Trophoblast cell (in vitro differentiated cells and primary cell): ENCODE results near the gene NFATC1.

Experiments used
- DNase-seq, 2 donors: peaks; one replicate each; pipeline ENCODE4 v3.0.0-alpha.2; 2016
- H2AFZ ChIP-seq: 2 replicates; pipeline ENCODE4 v1.6.1; 2013; ENCODE audit warnings: low read length, moderate library complexity, mild to moderate bottlenecking; ENCODE audit not compliant: insufficient read depth, poor library complexity
- H2AK5ac ChIP-seq: 2 replicates; pipeline ENCODE4 v1.6.1; 2013; ENCODE audit warnings: mild to moderate bottlenecking, low read length
- H2BK120ac ChIP-seq: 2 replicates; pipeline ENCODE4 v1.6.1; 2013; ENCODE audit warnings: low read length, mild to moderate bottlenecking, moderate library complexity; ENCODE audit not compliant: insufficient read depth, poor library complexity
- H2BK12ac ChIP-seq: 2 replicates; pipeline ENCODE4 v1.6.1; 2013; ENCODE audit warnings: mild to moderate bottlenecking, low read length, moderate library complexity
- H2BK5ac ChIP-seq: 2 replicates; pipeline ENCODE4 v1.6.1; 2013; ENCODE audit warnings: low read length, low read depth, moderate library complexity, mild to moderate bottlenecking; ENCODE audit not compliant: poor library complexity
- H3K14ac ChIP-seq: 2 replicates; pipeline ENCODE4 v1.6.1; 2013; ENCODE audit warnings: mild to moderate bottlenecking, low read length
- H3K18ac ChIP-seq: 2 replicates; pipeline ENCODE4 v1.6.1; 2013; ENCODE audit warnings: mild to moderate bottlenecking, low read length
- H3K23ac ChIP-seq: 2 replicates; pipeline ENCODE4 v1.6.1; 2013; ENCODE audit warnings: low read length
- H3K27ac ChIP-seq: 2 replicates; pipeline ENCODE4 v1.5.1; 2013; ENCODE audit warnings: low read depth, mild to moderate bottlenecking, inconsistent platforms, low read length, moderate library complexity
- H3K27me3 ChIP-seq: 2 replicates; pipeline ENCODE4 v1.6.1; 2013; ENCODE audit warnings: inconsistent platforms, mild to moderate bottlenecking, low read length, moderate library complexity; ENCODE audit not compliant: insufficient read depth
- H3K36me3 ChIP-seq, 2 experiments: 1 replicate in 1 of 2; 2 replicates in 1 of 2; pipeline ENCODE4 v1.6.1; 2013; ENCODE audit warnings: low read length in 2 of 2, mild to moderate bottlenecking in 2 of 2, moderate library complexity in 1 of 2; ENCODE audit not compliant: insufficient read depth in 2 of 2, control insufficient read depth in 1 of 2
- H3K4ac ChIP-seq: 2 replicates; pipeline ENCODE4 v1.6.1; 2013; ENCODE audit warnings: low read depth, mild to moderate bottlenecking, low read length, moderate library complexity
- H3K4me1 ChIP-seq, 2 experiments: 1 replicate in 1 of 2; 2 replicates in 1 of 2; pipeline ENCODE4 v1.6.1; 2013; ENCODE audit warnings: low read length in 2 of 2, mild to moderate bottlenecking in 2 of 2, moderate library complexity in 1 of 2; ENCODE audit not compliant: insufficient read depth in 2 of 2, control insufficient read depth in 1 of 2
- H3K4me2 ChIP-seq: 2 replicates; pipeline ENCODE4 v1.6.1; 2013; ENCODE audit warnings: inconsistent platforms, mild to moderate bottlenecking, low read length, moderate library complexity
- H3K4me3 ChIP-seq: 2 replicates; pipeline ENCODE4 v1.5.1; 2013; ENCODE audit warnings: mild to moderate bottlenecking, low read depth, low read length, inconsistent platforms
- H3K79me1 ChIP-seq: one replicate; pipeline ENCODE4 v1.6.1; 2013; ENCODE audit warnings: low read length
- H3K79me2 ChIP-seq: 2 replicates; pipeline ENCODE4 v1.6.1; 2013; ENCODE audit warnings: low read length, mild to moderate bottlenecking; ENCODE audit not compliant: control insufficient read depth, insufficient read depth, poor library complexity
- H3K9ac ChIP-seq: 2 replicates; pipeline ENCODE4 v1.6.1; 2013; ENCODE audit warnings: mild to moderate bottlenecking, low read length
- H3K9me3 ChIP-seq: 2 replicates; pipeline ENCODE4 v1.6.1; 2013; ENCODE audit warnings: low read depth, mild to moderate bottlenecking, control low read depth, inconsistent platforms, low read length; ENCODE audit not compliant: insufficient read depth
- H4K12ac ChIP-seq: 2 replicates; pipeline ENCODE4 v1.6.1; 2013; ENCODE audit warnings: low read depth, mild to moderate bottlenecking, low read length, moderate library complexity
- H4K8ac ChIP-seq: 2 replicates; pipeline ENCODE4 v1.6.1; 2013; ENCODE audit warnings: low read depth, mild to moderate bottlenecking, low read length, moderate library complexity
- H4K91ac ChIP-seq: one replicate; pipeline ENCODE4 v1.6.1; 2013; ENCODE audit warnings: low read depth, mild to moderate bottlenecking, low read length, moderate library complexity
- WGBS: extraction: QIAGEN DNeasy Blood & Tissue Kit; methylation state at CpG from one replicate; pipeline ENCODE4 v1.1.7; 2013; ENCODE audit warnings: missing lambda C conversion rate; ENCODE audit not compliant: insufficient read length, insufficient coverage; ENCODE audit errors: extremely low coverage; 5-methylcytosine and 5-hydroxymethylcytosine counted together

Gene NFATC1

DNA sequence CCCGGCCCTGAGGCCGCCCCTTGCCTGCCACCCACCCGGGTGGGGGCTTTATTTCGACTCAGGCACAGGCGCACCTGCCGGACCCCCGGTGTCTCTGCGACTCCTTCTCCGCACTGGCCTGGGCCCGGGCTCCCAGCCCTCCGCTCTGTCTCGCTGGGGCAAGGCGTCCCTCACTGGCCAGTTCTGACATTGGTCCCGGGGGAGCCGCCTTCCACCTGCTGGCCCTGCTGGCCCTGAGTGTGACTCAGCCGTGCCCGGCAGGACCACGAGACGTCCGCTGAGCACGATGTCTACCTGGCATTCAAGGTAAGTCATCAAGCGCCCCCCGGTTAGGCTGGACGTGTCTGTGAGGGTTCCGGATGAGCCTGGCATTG lies 152.3 kb downstream of the NFATC1 start:
- Histone ChIP-seq H4K8ac (no peak overlapping the region), H3K14ac (no peak overlapping the region), H3K4me3 (no peak overlapping the region), H3K79me1 (no peaks in the 10 kb centered on the region), H3K27ac (no peak overlapping the region), H2BK12ac (no peak overlapping the region), H4K12ac (no peak overlapping the region), H3K4ac (no peak overlapping the region), H3K23ac (no peak overlapping the region), H2AK5ac (no peak overlapping the region), H3K4me1 (no peaks in the 10 kb centered on the region), H4K91ac (no peak overlapping the region), H3K4me2 (no peak overlapping the region), H3K36me3 (no peaks in the 10 kb centered on the region), H3K27me3 (no peaks in the 10 kb centered on the region), H3K79me2 (no peaks in the 10 kb centered on the region), H3K18ac (no peak overlapping the region), H2BK120ac (no peak overlapping the region), H2BK5ac (no peak overlapping the region), H2AFZ (no peak overlapping the region), H3K9ac (no peak overlapping the region), H3K9me3 (peaks cover 29% of the 10 kb centered on the region)
- no peak for DNase-seq
- WGBS, result no CpG with 5 or more reads among the region's 25 CpGs

- Histone ChIP-seq H2BK5ac (no peak overlapping the region), H3K9me3 (peaks cover 29% of the 10 kb centered on the region), H3K14ac (no peak overlapping the region), H3K4me2 (no peak overlapping the region), H3K4me1 (no peaks in the 10 kb centered on the region), H2AK5ac (no peak overlapping the region), H2BK12ac (no peak overlapping the region), H3K4me3 (no peak overlapping the region), H3K27me3 (no peaks in the 10 kb centered on the region), H3K4ac (no peak overlapping the region), H3K27ac (no peak overlapping the region), H3K79me2 (no peaks in the 10 kb centered on the region), H3K18ac (no peak overlapping the region), H3K23ac (no peak overlapping the region), H4K12ac (no peak overlapping the region), H3K36me3 (no peaks in the 10 kb centered on the region), H2AFZ (no peak overlapping the region), H3K79me1 (no peaks in the 10 kb centered on the region), H3K9ac (no peak overlapping the region), H4K8ac (no peak overlapping the region), H4K91ac (no peak overlapping the region), H2BK120ac (no peak overlapping the region)
- no peak for DNase-seq
- WGBS, result no CpG with 5 or more reads among the region's 24 CpGs
These were observed 152.9 kb downstream of the NFATC1 start for GRCh38 chr18:79548621-79548985.

- no peak overlapping the region for H3K23ac ChIP-seq
- no peak overlapping the region for H4K12ac ChIP-seq
- no peak overlapping the region for H2AFZ ChIP-seq
- no peaks in the 10 kb centered on the region for H3K36me3 ChIP-seq
- H3K27ac ChIP-seq, result no peak overlapping the region
- no peak overlapping the region for H4K91ac ChIP-seq
- H2BK120ac ChIP-seq, result no peak overlapping the region
- no peak overlapping the region for H4K8ac ChIP-seq
- no peak overlapping the region for H3K9ac ChIP-seq
- H3K18ac ChIP-seq, result no peak overlapping the region
- no peak overlapping the region for H2AK5ac ChIP-seq
- no peak overlapping the region for H3K4ac ChIP-seq
- no peaks in the 10 kb centered on the region for H3K79me1 ChIP-seq
- H3K79me2 ChIP-seq, result no peaks in the 10 kb centered on the region
- H3K27me3 ChIP-seq, result no peaks in the 10 kb centered on the region
- peaks cover 29% of the 10 kb centered on the region for H3K9me3 ChIP-seq
- H3K4me3 ChIP-seq, result no peak overlapping the region
- no peak for DNase-seq
- no peak overlapping the region for H3K14ac ChIP-seq
- H3K4me1 ChIP-seq, result no peaks in the 10 kb centered on the region
- H2BK5ac ChIP-seq, result no peak overlapping the region
- H3K4me2 ChIP-seq, result no peak overlapping the region
- WGBS, result no CpG with 5 or more reads among the region's 31 CpGs
- H2BK12ac ChIP-seq, result no peak overlapping the region
These were observed 153.4 kb downstream of the NFATC1 start for GRCh38 chr18:79548986-79549637.

DNA sequence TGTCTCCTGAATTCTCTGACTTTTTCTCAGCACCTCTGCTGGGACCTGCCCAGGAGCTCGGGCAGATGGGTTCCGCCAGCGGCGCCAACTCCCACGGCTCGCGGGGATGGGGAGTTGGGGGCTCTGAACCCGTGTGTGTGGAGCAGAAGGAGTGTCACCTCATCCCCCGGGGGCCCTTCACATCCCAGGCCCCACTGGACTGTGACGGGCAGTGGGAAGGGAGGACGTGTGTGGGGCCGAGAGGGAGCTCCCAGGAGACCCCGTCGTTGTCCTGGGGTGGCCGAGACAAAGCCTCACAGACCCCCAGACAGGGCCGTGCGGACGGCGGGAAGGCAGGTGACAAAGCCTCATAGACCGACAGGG lies 153.9 kb downstream of the NFATC1 start:
- no peaks in the 10 kb centered on the region for H3K36me3 ChIP-seq

More for the DNA sequence above, 153.9 kb downstream of the NFATC1 start:
- H2AK5ac ChIP-seq, result no peak overlapping the region
- no peak overlapping the region for H2AFZ ChIP-seq
- no CpG with 5 or more reads among the region's 20 CpGs for WGBS
- H3K9ac ChIP-seq, result no peak overlapping the region
- no peak overlapping the region for H4K12ac ChIP-seq
- H3K23ac ChIP-seq, result no peak overlapping the region
- no peak overlapping the region for H2BK5ac ChIP-seq
- no peak overlapping the region for H3K27ac ChIP-seq
- H2BK120ac ChIP-seq, result no peak overlapping the region
- H2BK12ac ChIP-seq, result no peak overlapping the region
- H3K14ac ChIP-seq, result no peak overlapping the region
- no peaks in the 10 kb centered on the region for H3K27me3 ChIP-seq
- H3K18ac ChIP-seq, result no peak overlapping the region
- no peak overlapping the region for H3K4me3 ChIP-seq
- no peak overlapping the region for H3K4ac ChIP-seq
- no peak overlapping the region for H4K8ac ChIP-seq
- DNase-seq, result no peak
- H3K79me1 ChIP-seq, result no peaks in the 10 kb centered on the region
- H3K4me2 ChIP-seq, result no peak overlapping the region
- no peak overlapping the region for H4K91ac ChIP-seq
- H3K9me3 ChIP-seq, result peaks cover 29% of the 10 kb centered on the region
- H3K79me2 ChIP-seq, result no peaks in the 10 kb centered on the region
- no peaks in the 10 kb centered on the region for H3K4me1 ChIP-seq
